Mesendoderm (in vitro differentiated cells): ENCODE measurements around the gene FADS3.

Source experiments
- DNase-seq: peaks from one replicate; pipeline ENCODE4 v3.0.0; 2013
- H2AK5ac ChIP-seq: 2 replicates; pipeline ENCODE4 v1.6.1; 2013; ENCODE audit warnings: low read length, inconsistent platforms
- H2BK120ac ChIP-seq: 2 replicates; pipeline ENCODE4 v1.6.1; 2013; ENCODE audit warnings: low read depth, mild to moderate bottlenecking, low read length, moderate library complexity, mixed read lengths
- H2BK15ac ChIP-seq: replicated peaks from 2 replicates; pipeline ENCODE4 v1.6.1; 2013; ENCODE audit warnings: low read depth, mild to moderate bottlenecking, moderate library complexity
- H2BK5ac ChIP-seq: 2 replicates; pipeline ENCODE4 v1.6.1; 2013; ENCODE audit warnings: low read length, inconsistent platforms
- H3K18ac ChIP-seq: 2 replicates; pipeline ENCODE4 v1.6.1; 2013; ENCODE audit warnings: mild to moderate bottlenecking, low read length, mixed read lengths
- H3K23ac ChIP-seq: one replicate; pipeline ENCODE4 v1.6.1; 2013; ENCODE audit warnings: low read length
- H3K27ac ChIP-seq: 2 replicates; pipeline ENCODE4 v1.5.1; 2013; ENCODE audit warnings: low read depth, mild to moderate bottlenecking, inconsistent platforms, low read length, moderate library complexity
- H3K27me3 ChIP-seq: 2 replicates; pipeline ENCODE4 v1.6.1; 2013; ENCODE audit warnings: low read length, control low read depth, mild to moderate bottlenecking, inconsistent platforms; ENCODE audit not compliant: insufficient read depth, poor library complexity
- H3K36me3 ChIP-seq: 2 replicates; pipeline ENCODE4 v1.6.1; 2013; ENCODE audit warnings: low read length, inconsistent platforms; ENCODE audit not compliant: control insufficient read depth, insufficient read depth
- H3K4ac ChIP-seq: one replicate; pipeline ENCODE4 v1.6.1; 2013; ENCODE audit warnings: low read depth, mild to moderate bottlenecking, low read length, moderate library complexity
- H3K4me1 ChIP-seq: 2 replicates; pipeline ENCODE4 v1.6.1; 2013; ENCODE audit warnings: low read depth, low read length, inconsistent platforms; ENCODE audit not compliant: control insufficient read depth
- H3K4me2 ChIP-seq: 2 replicates; pipeline ENCODE4 v1.6.1; 2013; ENCODE audit warnings: low read length
- H3K4me3 ChIP-seq: 2 replicates; pipeline ENCODE4 v1.5.1; 2013; ENCODE audit warnings: mild to moderate bottlenecking, low read length
- H3K56ac ChIP-seq: one replicate; pipeline ENCODE4 v1.6.1; 2013; ENCODE audit warnings: low read length
- H3K79me1 ChIP-seq: 2 replicates; pipeline ENCODE4 v1.6.1; 2013; ENCODE audit warnings: low read length, inconsistent platforms
- H3K79me2 ChIP-seq: 2 replicates; pipeline ENCODE4 v1.6.1; 2013; ENCODE audit warnings: mild to moderate bottlenecking, low read length; ENCODE audit not compliant: control insufficient read depth, insufficient read depth
- H3K9ac ChIP-seq: 2 replicates; pipeline ENCODE4 v1.6.1; 2013; ENCODE audit warnings: low read length, inconsistent platforms
- H4K5ac ChIP-seq: one replicate; pipeline ENCODE4 v1.6.1; 2013; ENCODE audit warnings: low read length
- H4K8ac ChIP-seq: one replicate; pipeline ENCODE4 v1.6.1; 2013; ENCODE audit warnings: low read depth, mild to moderate bottlenecking, control low read depth, low read length, moderate library complexity
- WGBS: extraction: QIAGEN DNeasy Blood & Tissue Kit; methylation state at CpG from one replicate; pipeline ENCODE4 v1.1.7; 2013; ENCODE audit warnings: low lambda C conversion rate, missing lambda C conversion rate; ENCODE audit not compliant: insufficient coverage; ENCODE audit errors: extremely low coverage; 5-methylcytosine and 5-hydroxymethylcytosine counted together

The FADS3 gene

GRCh38 chr11:61875698-61876097 is 15.6 kb downstream of the FADS3 start:
- Histone ChIP-seq H3K27ac (no peak overlapping the region), H3K23ac (no peak overlapping the region), H2BK120ac (no peak overlapping the region), H2BK5ac (no peak overlapping the region), H3K9ac (no peak overlapping the region), H3K56ac (no peak overlapping the region), H3K79me1 (no peaks in the 10 kb centered on the region), H3K79me2 (no peaks in the 10 kb centered on the region), H3K4me3 (no peak overlapping the region), H4K8ac (no peak overlapping the region), H3K18ac (no peak overlapping the region), H3K4me1 (peaks cover 3% of the 10 kb centered on the region), H2BK15ac (no peak overlapping the region), H2AK5ac (no peak overlapping the region), H3K4ac (no peak overlapping the region), H3K36me3 (no peaks in the 10 kb centered on the region), H4K5ac (no peak overlapping the region), H3K4me2 (no peak overlapping the region), H3K27me3 (no peaks in the 10 kb centered on the region)
- DNase-seq, result no peak
- WGBS, result no CpG with 5 or more reads among the region's 14 CpGs

- WGBS, result no CpG with 5 or more reads among the region's 3 CpGs
- Histone ChIP-seq H3K4me1 (peaks cover 1% of the 10 kb centered on the region), H3K4me3 (no peak overlapping the region), H3K56ac (no peak overlapping the region), H3K79me1 (no peaks in the 10 kb centered on the region), H3K27me3 (no peaks in the 10 kb centered on the region), H2BK120ac (no peak overlapping the region), H2BK15ac (no peak overlapping the region), H4K5ac (no peak overlapping the region), H3K79me2 (no peaks in the 10 kb centered on the region), H3K36me3 (no peaks in the 10 kb centered on the region), H2AK5ac (no peak overlapping the region), H3K27ac (no peak overlapping the region), H3K9ac (no peak overlapping the region), H2BK5ac (no peak overlapping the region), H3K4ac (no peak overlapping the region), H4K8ac (no peak overlapping the region), H3K4me2 (no peak overlapping the region), H3K23ac (no peak overlapping the region), H3K18ac (no peak overlapping the region)
- no peak for DNase-seq
Observed at GRCh38 chr11:61874853-61875252, 16.5 kb downstream of the FADS3 start.

- H3K18ac ChIP-seq, result no peak overlapping the region
- no peak for DNase-seq
- H4K5ac ChIP-seq, result no peak overlapping the region
- H3K36me3 ChIP-seq, result no peaks in the 10 kb centered on the region
- H3K79me2 ChIP-seq, result no peaks in the 10 kb centered on the region
- H3K4me2 ChIP-seq, result no peak overlapping the region
- H3K56ac ChIP-seq, result no peak overlapping the region
- H3K9ac ChIP-seq, result no peak overlapping the region
- H3K4me1 ChIP-seq, result peaks cover 2% of the 10 kb centered on the region
- no peaks in the 10 kb centered on the region for H3K79me1 ChIP-seq
- H3K27me3 ChIP-seq, result no peaks in the 10 kb centered on the region
- H2BK5ac ChIP-seq, result no peak overlapping the region
- no peak overlapping the region for H3K23ac ChIP-seq
- no CpG with 5 or more reads among the region's 12 CpGs for WGBS
- H2BK120ac ChIP-seq, result no peak overlapping the region
- H2BK15ac ChIP-seq, result no peak overlapping the region
- no peak overlapping the region for H3K27ac ChIP-seq
- H3K4ac ChIP-seq, result no peak overlapping the region
- H4K8ac ChIP-seq, result no peak overlapping the region
- H2AK5ac ChIP-seq, result no peak overlapping the region
- no peak overlapping the region for H3K4me3 ChIP-seq
Observed at GRCh38 chr11:61874377-61874809, 17.0 kb downstream of the FADS3 start.

GRCh38 chr11:61873588-61874376 is 17.6 kb downstream of the FADS3 start:
- H3K79me1 ChIP-seq, result no peaks in the 10 kb centered on the region
- no peak overlapping the region for H4K8ac ChIP-seq
- no peak overlapping the region for H3K27ac ChIP-seq
- no peak for DNase-seq
- no peak overlapping the region for H3K4me3 ChIP-seq
- H2BK5ac ChIP-seq, result no peak overlapping the region
- no peaks in the 10 kb centered on the region for H3K27me3 ChIP-seq
- no peak overlapping the region for H3K4ac ChIP-seq
- no peak overlapping the region for H3K23ac ChIP-seq
- H3K9ac ChIP-seq, result no peak overlapping the region
- H3K56ac ChIP-seq, result no peak overlapping the region
- H2AK5ac ChIP-seq, result no peak overlapping the region
- H3K36me3 ChIP-seq, result no peaks in the 10 kb centered on the region
- no peak overlapping the region for H4K5ac ChIP-seq
- H3K4me2 ChIP-seq, result no peak overlapping the region
- no peak overlapping the region for H2BK15ac ChIP-seq
- H3K4me1 ChIP-seq, result peaks cover 2% of the 10 kb centered on the region
- no peak overlapping the region for H3K18ac ChIP-seq
- no CpG with 5 or more reads among the region's 16 CpGs for WGBS
- H3K79me2 ChIP-seq, result no peaks in the 10 kb centered on the region
- no peak overlapping the region for H2BK120ac ChIP-seq

GRCh38 chr11:61872935-61873565 is 18.3 kb downstream of the FADS3 start:
- H3K4me3 ChIP-seq, result no peak overlapping the region
- no peak overlapping the region for H3K23ac ChIP-seq
- H3K27me3 ChIP-seq, result no peaks in the 10 kb centered on the region
- peaks cover 2% of the 10 kb centered on the region for H3K4me1 ChIP-seq
- no peak overlapping the region for H3K27ac ChIP-seq
- no peak overlapping the region for H2BK5ac ChIP-seq
- no peak overlapping the region for H3K18ac ChIP-seq
- no CpG with 5 or more reads among the region's 20 CpGs for WGBS
- no peaks in the 10 kb centered on the region for H3K36me3 ChIP-seq
- no peak overlapping the region for H2AK5ac ChIP-seq
- no peak overlapping the region for H4K5ac ChIP-seq
- H3K79me1 ChIP-seq, result no peaks in the 10 kb centered on the region
- H3K4ac ChIP-seq, result no peak overlapping the region
- H3K9ac ChIP-seq, result no peak overlapping the region
- H4K8ac ChIP-seq, result no peak overlapping the region
- H3K4me2 ChIP-seq, result no peak overlapping the region
- no peaks in the 10 kb centered on the region for H3K79me2 ChIP-seq
- no peak for DNase-seq
- H3K56ac ChIP-seq, result no peak overlapping the region
- H2BK120ac ChIP-seq, result no peak overlapping the region
- H2BK15ac ChIP-seq, result no peak overlapping the region
